IPS DF 6.9 (cell line): ENCODE data around the gene TRIM67.
"Not testable (repeated sequence)": the region's sequence is repeated elsewhere in the genome, so short reads cannot be mapped to it uniquely, and the experiment has no call there.

Source experiments
- DNase-seq: peaks from one replicate; pipeline ENCODE4 v3.0.0-alpha.2; 2013; ENCODE audit warnings: low read depth, low spot score
- H3K27ac ChIP-seq: one replicate; pipeline ENCODE4 v1.5.1; 2013; ENCODE audit warnings: low read length, control low read depth
- H3K27me3 ChIP-seq: 2 replicates; pipeline ENCODE4 v1.6.1; 2013; ENCODE audit warnings: mild to moderate bottlenecking, low read length; ENCODE audit not compliant: control insufficient read depth, insufficient read depth
- H3K36me3 ChIP-seq: 2 replicates; pipeline ENCODE4 v1.6.1; 2013; ENCODE audit warnings: low read length; ENCODE audit not compliant: control insufficient read depth, insufficient read depth
- H3K4me1 ChIP-seq: 2 replicates; pipeline ENCODE4 v1.6.1; 2013; ENCODE audit warnings: low read length; ENCODE audit not compliant: control insufficient read depth, insufficient read depth
- H3K4me3 ChIP-seq: 2 replicates; pipeline ENCODE4 v1.5.1; 2013; ENCODE audit warnings: mild to moderate bottlenecking, low read length
- H3K9me3 ChIP-seq: 2 replicates; pipeline ENCODE4 v1.6.1; 2013; ENCODE audit warnings: low read length, inconsistent platforms; ENCODE audit not compliant: control insufficient read depth, insufficient read depth
- WGBS: extraction: QIAGEN DNeasy Blood & Tissue Kit; methylation state at CpG from one replicate; pipeline ENCODE4 v1.1.7; 2013; ENCODE audit warnings: mixed read lengths, missing lambda C conversion rate; ENCODE audit not compliant: insufficient read length, insufficient coverage; 5-methylcytosine and 5-hydroxymethylcytosine counted together

Gene TRIM67

DNA sequence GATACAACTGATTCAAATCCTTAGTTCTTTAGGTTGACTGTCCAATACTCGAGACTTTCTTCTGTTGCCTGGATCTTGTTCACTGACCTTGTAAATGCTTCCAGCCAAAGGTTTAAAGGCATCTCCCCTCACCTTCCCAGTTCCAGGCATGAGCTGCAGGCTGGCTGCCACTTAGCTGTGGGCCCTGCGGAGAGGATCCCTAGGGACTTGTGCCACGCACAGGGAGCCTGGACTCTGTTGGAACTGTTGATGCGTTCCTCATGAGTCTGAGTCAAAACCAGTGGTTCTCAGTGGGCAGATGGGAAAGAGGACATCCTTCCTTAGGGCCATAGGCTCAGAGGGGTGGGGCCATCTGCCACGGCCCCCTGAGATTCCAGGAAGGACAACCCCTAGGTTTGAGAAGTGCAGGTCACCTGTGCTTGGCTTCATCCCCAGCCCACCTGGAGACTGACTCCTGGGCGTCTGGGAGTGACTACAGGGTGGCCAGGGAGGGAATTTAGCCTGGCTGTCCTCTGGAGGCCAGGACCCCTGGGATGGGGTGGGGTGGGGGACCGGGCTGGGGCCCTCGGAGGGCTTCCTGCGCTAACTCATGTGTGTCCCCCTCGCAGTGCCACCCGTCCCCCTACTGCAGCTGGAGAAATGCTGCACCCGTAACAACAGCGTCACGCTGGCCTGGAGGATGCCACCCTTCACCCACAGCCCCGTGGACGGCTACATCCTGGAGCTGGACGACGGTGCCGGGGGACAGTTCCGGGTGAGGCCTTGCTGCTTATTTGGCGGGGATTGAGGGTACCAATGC lies 41.6 kb downstream of the TRIM67 start:
- H3K27me3 ChIP-seq = no peaks in the 10 kb centered on the region; the same call in 1 of the 2 replicates
- H3K4me3 ChIP-seq = no peak overlapping the region
- no peaks in the 10 kb centered on the region for H3K9me3 ChIP-seq
- H3K36me3 ChIP-seq = no peaks in the 10 kb centered on the region; the same call in 1 of the 2 replicates
- no peak for DNase-seq
- WGBS = no CpG with 5 or more reads among the region's 21 CpGs
- no peak overlapping the region for H3K27ac ChIP-seq
- H3K4me1 ChIP-seq = no peaks in the 10 kb centered on the region

- WGBS = no CpG with 5 or more reads among the region's 8 CpGs
- H3K9me3 ChIP-seq = no peaks in the 10 kb centered on the region
- peaks cover 2% of the 10 kb centered on the region; the same call in 1 of the 2 replicates for H3K4me1 ChIP-seq
- no peaks in the 10 kb centered on the region; the same call in 1 of the 2 replicates for H3K36me3 ChIP-seq
- no peak overlapping the region for H3K4me3 ChIP-seq
- no peaks in the 10 kb centered on the region; the same call in 1 of the 2 replicates for H3K27me3 ChIP-seq
- no peak for DNase-seq
- no peak overlapping the region for H3K27ac ChIP-seq
Observed at GRCh38 chr1:231206856-231207255, 45.0 kb downstream of the TRIM67 start.

- H3K36me3 ChIP-seq = no peaks in the 10 kb centered on the region; the same call in 1 of the 2 replicates
- H3K4me1 ChIP-seq = peaks cover 2% of the 10 kb centered on the region; the same call in 1 of the 2 replicates
- H3K9me3 ChIP-seq = no peaks in the 10 kb centered on the region
- H3K4me3 ChIP-seq = no peak overlapping the region
- no peak overlapping the region for H3K27ac ChIP-seq
- no peak for DNase-seq
- H3K27me3 ChIP-seq = peaks cover under 1% of the 10 kb centered on the region; the same call in 1 of the 2 replicates
- no CpG with 5 or more reads among the region's 3 CpGs for WGBS
Observed at GRCh38 chr1:231207437-231207836, 45.6 kb downstream of the TRIM67 start.

GRCh38 chr1:231208980-231209379 lies 47.1 kb downstream of the TRIM67 start:
- Histone ChIP-seq H3K27ac (no peak overlapping the region), H3K27me3 (peaks cover 16% of the 10 kb centered on the region; the same call in 1 of the 2 replicates), H3K4me1 (peaks cover 2% of the 10 kb centered on the region; the same call in 1 of the 2 replicates), H3K9me3 (no peaks in the 10 kb centered on the region), H3K4me3 (no peak overlapping the region), H3K36me3 (no peaks in the 10 kb centered on the region; the same call in 1 of the 2 replicates)
- WGBS = no CpG with 5 or more reads among the region's 14 CpGs
- no peak for DNase-seq

DNA sequence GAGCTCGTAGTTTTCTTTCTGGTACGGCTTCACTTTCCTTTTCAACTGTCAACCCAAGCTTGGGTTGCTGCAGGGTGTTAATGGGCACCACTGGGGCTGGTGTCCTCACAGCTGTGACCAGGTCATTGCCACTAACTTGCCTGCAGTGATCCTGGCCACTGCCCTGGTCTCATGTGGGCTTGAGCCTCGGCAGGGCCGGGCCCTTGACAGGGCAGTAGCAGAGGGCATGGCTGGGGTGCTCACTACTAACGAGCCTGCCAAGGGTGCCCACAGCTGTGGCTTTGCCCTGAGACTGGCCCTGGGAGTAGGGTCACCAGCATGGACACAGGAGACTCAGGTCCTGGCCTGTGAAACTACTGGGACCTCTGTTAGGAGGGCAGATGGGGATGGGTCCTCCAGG lies 47.7 kb downstream of the TRIM67 start:
- Histone ChIP-seq H3K4me3 (no peak overlapping the region), H3K36me3 (no peaks in the 10 kb centered on the region), H3K9me3 (no peaks in the 10 kb centered on the region), H3K27me3 (peaks cover 19% of the 10 kb centered on the region; the same call in 1 of the 2 replicates), H3K27ac (no peak overlapping the region), H3K4me1 (peaks cover 2% of the 10 kb centered on the region; the same call in 1 of the 2 replicates)
- no CpG with 5 or more reads among the region's 5 CpGs for WGBS
- DNase-seq = no peak

- H3K36me3 ChIP-seq = no peaks in the 10 kb centered on the region
- H3K27me3 ChIP-seq = peaks cover 22% of the 10 kb centered on the region
- WGBS = no CpG with 5 or more reads among the region's 6 CpGs
- H3K4me1 ChIP-seq = peaks cover 2% of the 10 kb centered on the region; the same call in 1 of the 2 replicates
- DNase-seq = no peak
- no peaks in the 10 kb centered on the region for H3K9me3 ChIP-seq
- no peak overlapping the region for H3K4me3 ChIP-seq
- no peak overlapping the region for H3K27ac ChIP-seq
Observed at GRCh38 chr1:231210126-231210525, 48.3 kb downstream of the TRIM67 start.

DNA sequence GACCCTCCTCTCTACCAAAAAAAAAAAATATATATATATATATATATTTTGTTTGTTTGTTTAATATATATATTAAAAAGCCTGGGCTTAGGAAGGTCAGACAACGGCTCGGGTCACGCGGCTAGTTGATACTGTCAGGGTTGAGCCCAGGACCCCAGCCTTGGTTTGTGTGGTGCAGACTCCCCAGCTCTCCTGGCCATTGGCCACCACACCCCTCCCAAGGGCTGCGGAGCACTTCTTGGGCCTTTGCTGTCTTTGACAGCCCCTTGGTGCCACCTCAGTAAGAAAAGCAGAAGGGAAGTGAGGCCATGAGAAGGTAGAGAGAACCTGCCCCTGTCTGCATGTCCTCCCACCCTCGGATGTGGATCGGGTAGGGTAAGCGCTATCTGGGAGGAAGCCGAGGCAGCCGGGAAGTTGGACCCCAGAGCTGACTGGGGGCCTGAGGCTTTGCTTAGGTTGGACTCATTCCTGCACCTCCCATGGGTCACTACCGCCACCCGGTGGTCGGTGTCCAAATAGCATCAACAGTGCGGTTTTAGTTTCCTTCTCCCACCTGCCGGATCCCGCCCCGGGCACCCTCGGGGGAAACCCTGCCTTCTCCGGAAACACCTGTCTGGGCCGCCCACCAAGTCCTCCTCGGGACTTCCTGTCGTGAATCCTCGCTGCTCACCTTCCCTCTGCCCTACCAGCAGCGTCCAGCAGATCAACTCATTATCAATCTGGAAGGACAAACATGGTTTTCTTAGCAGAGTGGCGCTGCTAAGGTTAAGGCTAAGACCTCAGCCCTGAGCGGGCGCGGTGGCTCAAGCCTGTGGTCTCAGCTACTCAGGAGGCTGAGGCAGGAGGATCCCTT lies 49.4 kb downstream of the TRIM67 start:
- Histone ChIP-seq H3K4me3 (no peak overlapping the region; the same call in 1 of the 2 replicates), H3K27ac (no peak overlapping the region), H3K9me3 (no peaks in the 10 kb centered on the region), H3K36me3 (no peaks in the 10 kb centered on the region), H3K27me3 (peaks cover 25% of the 10 kb centered on the region), H3K4me1 (peaks cover 2% of the 10 kb centered on the region; the same call in 1 of the 2 replicates)
- peak; percentile 88 for DNase-seq
- no CpG with 5 or more reads among the region's 28 CpGs for WGBS

GRCh38 chr1:231212301-231212700 lies 50.4 kb downstream of the TRIM67 start:
- H3K27me3 ChIP-seq = peaks cover 31% of the 10 kb centered on the region
- WGBS = no CpG with 5 or more reads among the region's 5 CpGs
- not testable (repeated sequence) for H3K36me3 ChIP-seq, H3K4me1 ChIP-seq, H3K9me3 ChIP-seq, H3K27ac ChIP-seq, H3K4me3 ChIP-seq, DNase-seq

GRCh38 chr1:231213831-231214573 lies 52.1 kb downstream of the TRIM67 start:
- WGBS = no CpG with 5 or more reads among the region's 22 CpGs
- no peak for DNase-seq
- H3K4me1 ChIP-seq = peaks cover 2% of the 10 kb centered on the region; the same call in 1 of the 2 replicates
- H3K27ac ChIP-seq = no peak overlapping the region
- H3K36me3 ChIP-seq = no peaks in the 10 kb centered on the region
- no peak overlapping the region for H3K4me3 ChIP-seq
- H3K9me3 ChIP-seq = no peaks in the 10 kb centered on the region
- H3K27me3 ChIP-seq = peaks cover 31% of the 10 kb centered on the region
